Neural progenitor cell (in vitro differentiated cells): Measurements from ENCODE around the gene CXCL14. TPM values are rescaled to one million over a fixed set of nuclear protein-coding genes. Genes with fewer than 3 reads are reported as not detected.
A peak's percentile ranks its signal among the peaks of the same experiment; 100 is the strongest.

Experiments used
- DNase-seq: peaks from one replicate; pipeline ENCODE4 v3.0.0-alpha.2; 2016; ENCODE audit warnings: low spot score
- H2AFZ ChIP-seq: fragments of 200-600 bp; sonication (generic); replicated peaks from 2 replicates; pipeline ENCODE4 v1.6.1; 2016; ENCODE audit warnings: antibody characterized with exemption
- H3F3A ChIP-seq: fragments of 200-600 bp; sonication (generic); 2 replicates; pipeline ENCODE4 v1.6.1; 2016; ENCODE audit warnings: antibody characterized with exemption, low read depth
- H3K27ac ChIP-seq: fragments of 200-600 bp; sonication (generic); 2 replicates; pipeline ENCODE4 v1.5.1; 2016; ENCODE audit warnings: mild to moderate bottlenecking
- H3K27me3 ChIP-seq: fragments of 200-600 bp; sonication (generic); 2 replicates; pipeline ENCODE4 v1.6.1; 2016; ENCODE audit warnings: mild to moderate bottlenecking, moderate library complexity
- H3K36me3 ChIP-seq: fragments of 200-600 bp; sonication (generic); 2 replicates; pipeline ENCODE4 v1.5.1; 2016
- H3K4me1 ChIP-seq: fragments of 200-600 bp; sonication (generic); 2 replicates; pipeline ENCODE4 v1.6.1; 2016; ENCODE audit warnings: mixed run types
- H3K4me2 ChIP-seq: fragments of 200-600 bp; sonication (generic); 2 replicates; pipeline ENCODE4 v1.6.1; 2016
- H3K4me3 ChIP-seq: fragments of 200-600 bp; sonication (generic); 2 replicates; pipeline ENCODE4 v1.5.1; 2016
- H3K79me2 ChIP-seq: fragments of 200-600 bp; sonication (generic); 2 replicates; pipeline ENCODE4 v1.6.1; 2016; ENCODE audit warnings: low read depth
- H3K9ac ChIP-seq: fragments of 200-600 bp; sonication (generic); 2 replicates; pipeline ENCODE4 v1.6.1; 2016
- H3K9me3 ChIP-seq: fragments of 200-600 bp; sonication (generic); 2 replicates; pipeline ENCODE4 v1.5.1; 2016; ENCODE audit warnings: low read depth
- H4K20me1 ChIP-seq: fragments of 200-600 bp; sonication (generic); 2 replicates; pipeline ENCODE4 v1.6.1; 2016; ENCODE audit warnings: low read depth
- H3K27ac Mint-ChIP-seq: 3 replicates; pipeline ENCODE4 v1.8.0; 2021; ENCODE audit warnings: mixed read lengths
- H3K27me3 Mint-ChIP-seq: 2 replicates; pipeline ENCODE4 v1.8.0; 2022; ENCODE audit warnings: low read depth, mild to moderate bottlenecking, inconsistent platforms, moderate library complexity, mixed read lengths; ENCODE audit not compliant: insufficient read depth
- H3K36me3 Mint-ChIP-seq: 3 replicates; pipeline ENCODE4 v1.8.0; 2021; ENCODE audit warnings: mixed read lengths
- H3K4me1 Mint-ChIP-seq: 3 replicates; pipeline ENCODE4 v1.8.0; 2021; ENCODE audit warnings: mixed read lengths
- H3K4me3 Mint-ChIP-seq: 3 replicates; pipeline ENCODE4 v1.8.0; 2021; ENCODE audit warnings: mild to moderate bottlenecking, moderate library complexity, mixed read lengths
- H3K9me3 Mint-ChIP-seq: 3 replicates; pipeline ENCODE4 v1.8.0; 2020; ENCODE audit warnings: mixed read lengths
- CTCF ChIP-seq: fragments of 200-600 bp; sonication (generic); IDR thresholded peaks from 2 replicates; pipeline ENCODE4 v1.5.1; 2017; ENCODE audit warnings: antibody characterized with exemption, mild to moderate bottlenecking
- EZH2 ChIP-seq: fragments of 200-600 bp; sonication (generic); IDR thresholded peaks from 2 replicates; pipeline ENCODE4 v1.6.1; 2017; ENCODE audit warnings: antibody characterized with exemption, mild to moderate bottlenecking, moderate library complexity
- EZH2phosphoT487 ChIP-seq: fragments of 200-600 bp; sonication (generic); IDR thresholded peaks from 2 replicates; pipeline ENCODE4 v1.6.1; 2017; ENCODE audit warnings: antibody characterized with exemption
- total RNA-seq: library from RNA; depleted of rRNA; stranded (reverse); fragments of >200 nt; gene quantifications from 2 replicates; pipeline ENCODE4 v1.2.3, GENCODE V29; 2015; ENCODE audit warnings: low replicate concordance

The CXCL14 gene
- total RNA-seq, 1 donor from 2014 or later: 0.45 TPM

- H3K79me2 ChIP-seq: no peaks in the 10 kb centered on the region
- peaks cover 15% of the 10 kb centered on the region for H4K20me1 ChIP-seq
- peaks cover 18% of the 10 kb centered on the region for H3K4me1 Mint-ChIP-seq
- no peaks in the 10 kb centered on the region for H3K9me3 Mint-ChIP-seq
- H2AFZ ChIP-seq: no peak overlapping the region
- no peaks in the 10 kb centered on the region for H3F3A ChIP-seq
- no peak overlapping the region for H3K4me3 ChIP-seq
- no peak overlapping the region for H3K4me2 ChIP-seq
- H3K27ac Mint-ChIP-seq: no peak overlapping the region
- no peak overlapping the region for H3K4me3 Mint-ChIP-seq
- H3K9me3 ChIP-seq: no peaks in the 10 kb centered on the region
- no peak overlapping the region for H3K9ac ChIP-seq
- DNase-seq: peak; percentile 65
- H3K27ac ChIP-seq: no peak overlapping the region
- no peaks in the 10 kb centered on the region for H3K36me3 Mint-ChIP-seq
- peaks cover 22% of the 10 kb centered on the region for H3K27me3 Mint-ChIP-seq
- no peaks in the 10 kb centered on the region for H3K4me1 ChIP-seq
- H3K27me3 ChIP-seq: peaks cover 94% of the 10 kb centered on the region
- TF ChIP-seq EZH2phosphoT487 (no peak), CTCF (peak; percentile 66), EZH2 (no peak)
- H3K36me3 ChIP-seq: no peaks in the 10 kb centered on the region
These were observed 24.9 kb downstream of the CXCL14 start for GRCh38 chr5:135553688-135554462.

- Histone ChIP-seq H3K9me3 (no peaks in the 10 kb centered on the region), H3K27ac (no peak overlapping the region), H3K4me2 (no peak overlapping the region), H3K36me3 (no peaks in the 10 kb centered on the region), H3K4me3 (no peak overlapping the region), H4K20me1 (peaks cover 36% of the 10 kb centered on the region), H3K9ac (no peak overlapping the region), H3K27me3 (peaks cover 99% of the 10 kb centered on the region), H3F3A (no peaks in the 10 kb centered on the region), H2AFZ (no peak overlapping the region), H3K79me2 (no peaks in the 10 kb centered on the region), H3K4me1 (no peaks in the 10 kb centered on the region)
- peaks cover 41% of the 10 kb centered on the region for H3K27me3 Mint-ChIP-seq
- H3K27ac Mint-ChIP-seq: no peak overlapping the region
- H3K4me3 Mint-ChIP-seq: no peak overlapping the region
- DNase-seq: peak; percentile 80
- H3K36me3 Mint-ChIP-seq: no peaks in the 10 kb centered on the region
- peaks cover 25% of the 10 kb centered on the region for H3K4me1 Mint-ChIP-seq
- H3K9me3 Mint-ChIP-seq: no peaks in the 10 kb centered on the region
- TF ChIP-seq EZH2phosphoT487 (peak; percentile 27), EZH2 (no peak), CTCF (peak; percentile 91)
These were observed 27.0 kb downstream of the CXCL14 start for GRCh38 chr5:135551593-135552447.

GRCh38 chr5:135549413-135549812 lies 29.4 kb downstream of the CXCL14 start:
- Histone ChIP-seq H3K4me1 (peaks cover 22% of the 10 kb centered on the region), H3K4me3 (no peak overlapping the region), H3K9me3 (no peaks in the 10 kb centered on the region), H2AFZ (no peak overlapping the region), H3K9ac (no peak overlapping the region), H3F3A (peaks cover 23% of the 10 kb centered on the region), H3K27me3 (peaks cover 99% of the 10 kb centered on the region), H4K20me1 (peaks cover 60% of the 10 kb centered on the region), H3K79me2 (no peaks in the 10 kb centered on the region), H3K36me3 (no peaks in the 10 kb centered on the region), H3K4me2 (no peak overlapping the region), H3K27ac (no peak overlapping the region)
- no peaks in the 10 kb centered on the region for H3K36me3 Mint-ChIP-seq
- TF ChIP-seq EZH2: no peak
- TF ChIP-seq CTCF: no peak
- no peak for TF ChIP-seq EZH2phosphoT487
- DNase-seq: no peak
- peaks cover 60% of the 10 kb centered on the region for H3K27me3 Mint-ChIP-seq
- no peaks in the 10 kb centered on the region for H3K9me3 Mint-ChIP-seq
- H3K4me3 Mint-ChIP-seq: no peak overlapping the region
- H3K27ac Mint-ChIP-seq: no peak overlapping the region
- peaks cover 46% of the 10 kb centered on the region for H3K4me1 Mint-ChIP-seq
